ENCODE data around the gene OR2AT4. TPM values are rescaled to one million over a fixed set of nuclear protein-coding genes. Genes with fewer than 3 reads are reported as not detected.

Gene OR2AT4
- total RNA-seq, 4 donors from 2014 or later = 0.06 TPM; not detected in 3

- Histone ChIP-seq H3K9me3 (no peaks in the 10 kb centered on the region), H3K4me1 (no peaks in the 10 kb centered on the region), H3K27ac (replicated peaks in 1 of 4) (no peak overlapping the region), H3K36me3 (no peaks in the 10 kb centered on the region), H3K4me3 (no peak overlapping the region), H3K27me3 (peaks cover 0 to 15% (median 0%) of the 10 kb centered on the region in 4 donors)
- DNase-seq (ENCODE audit: extremely low spot score) = no peak
- 77% methylated on average over 4 of the region's 4 CpGs for WGBS
- no peak for TF ChIP-seq EP300 (IDR thresholded peaks at IDR 0.05)
- no peak for TF ChIP-seq POLR2A (IDR thresholded peaks at IDR 0.05; ENCODE audit: low read depth)
- TF ChIP-seq CTCF (IDR thresholded peaks at IDR 0.05) = no peak
- no peak for TF ChIP-seq POLR2AphosphoS5 (IDR thresholded peaks at IDR 0.05)
- intact Hi-C loops (cut with DNase I) = no loop called here
Observed at GRCh38 chr11:75079546-75079945, 17.1 kb downstream of the OR2AT4 start.

- 81% methylated on average over 2 of the region's 2 CpGs for WGBS
- H3K27ac ChIP-seq (replicated peaks in 1 of 4) = no peak overlapping the region
- H3K36me3 ChIP-seq = no peaks in the 10 kb centered on the region
- no peak for DNase-seq (ENCODE audit: extremely low spot score)
- peaks cover 0 to 10% (median 0%) of the 10 kb centered on the region in 4 donors for H3K27me3 ChIP-seq
- H3K4me3 ChIP-seq = no peak overlapping the region
- intact Hi-C loops (cut with DNase I) = no loop called here
- no peaks in the 10 kb centered on the region for H3K4me1 ChIP-seq
- H3K9me3 ChIP-seq = no peaks in the 10 kb centered on the region
- TF ChIP-seq POLR2AphosphoS5 (IDR thresholded peaks at IDR 0.05) (no peak), POLR2A (IDR thresholded peaks at IDR 0.05; ENCODE audit: low read depth) (no peak), EP300 (IDR thresholded peaks at IDR 0.05) (no peak), CTCF (IDR thresholded peaks at IDR 0.05) (no peak)
Observed at GRCh38 chr11:75078233-75078632, 18.4 kb downstream of the OR2AT4 start.

GRCh38 chr11:75077316-75077715 is 19.4 kb downstream of the OR2AT4 start:
- TF ChIP-seq EP300 (IDR thresholded peaks at IDR 0.05) (no peak), POLR2AphosphoS5 (IDR thresholded peaks at IDR 0.05) (no peak), POLR2A (IDR thresholded peaks at IDR 0.05; ENCODE audit: low read depth) (no peak), CTCF (IDR thresholded peaks at IDR 0.05) (no peak)
- H3K4me3 ChIP-seq = no peak overlapping the region
- no peaks in the 10 kb centered on the region for H3K4me1 ChIP-seq
- no peak for DNase-seq (ENCODE audit: extremely low spot score)
- 69% methylated on average over 7 of the region's 7 CpGs for WGBS
- H3K9me3 ChIP-seq = no peaks in the 10 kb centered on the region
- no peak overlapping the region for H3K27ac ChIP-seq (replicated peaks in 1 of 4)
- intact Hi-C loops (cut with DNase I) = no loop called here
- H3K27me3 ChIP-seq = peaks cover 0 to 6% (median 0%) of the 10 kb centered on the region in 4 donors
- H3K36me3 ChIP-seq = no peaks in the 10 kb centered on the region

- Histone ChIP-seq H3K9me3 (no peaks in the 10 kb centered on the region), H3K36me3 (no peaks in the 10 kb centered on the region), H3K27ac (replicated peaks in 1 of 4) (no peak overlapping the region), H3K4me1 (no peaks in the 10 kb centered on the region), H3K27me3 (peaks cover 0 to 6% (median 0%) of the 10 kb centered on the region in 4 donors), H3K4me3 (no peak overlapping the region)
- no peak for DNase-seq (ENCODE audit: extremely low spot score)
- intact Hi-C loops (cut with DNase I) = no loop called here
- TF ChIP-seq POLR2AphosphoS5 (IDR thresholded peaks at IDR 0.05) = no peak
- TF ChIP-seq POLR2A (IDR thresholded peaks at IDR 0.05; ENCODE audit: low read depth) = no peak
- no peak for TF ChIP-seq CTCF (IDR thresholded peaks at IDR 0.05)
- TF ChIP-seq EP300 (IDR thresholded peaks at IDR 0.05) = no peak
Observed at GRCh38 chr11:75076671-75077070, 20.0 kb downstream of the OR2AT4 start.

Data from esophagus muscularis mucosa (tissue), 4 donors.